PFSK-1 (cell line): ENCODE measurements around the gene TNFRSF1B.

ENCODE experiments used
- FOXP2 ChIP-seq: optimal IDR thresholded peaks from 2 replicates; pipeline ENCODE3; 2011; ENCODE audit warnings: borderline replicate concordance, control low read depth, inconsistent platforms; ENCODE audit not compliant: insufficient read depth; ENCODE audit errors: extremely low read length, extremely low read depth
- POLR2AphosphoS5 ChIP-seq: IDR thresholded peaks from 2 replicates; pipeline ENCODE4 v1.6.1; 2012; ENCODE audit warnings: low read depth, mild to moderate bottlenecking, control low read depth, low read length, moderate library complexity
- SIN3A ChIP-seq: IDR thresholded peaks from 2 replicates; pipeline ENCODE4 v1.6.1; 2012; ENCODE audit warnings: mild to moderate bottlenecking, low read length, moderate library complexity, borderline replicate concordance; ENCODE audit not compliant: insufficient read depth
- TAF1 ChIP-seq: IDR thresholded peaks from 2 replicates; pipeline ENCODE4 v1.6.1; 2012; ENCODE audit warnings: low read length, control low read depth, borderline replicate concordance; ENCODE audit not compliant: insufficient read depth
- TF ChIP-seq, protein P1 (sequence below), 2 experiments: IDR thresholded peaks; 2 replicates each; pipeline versions ENCODE4 v1.6.1 to v1.8.0; 2011 to 2012; ENCODE audit warnings: low read depth in 2 of 2, low read length in 2 of 2, control low read depth in 1 of 2, inconsistent platforms in 1 of 2, mild to moderate bottlenecking in 1 of 2, moderate library complexity in 1 of 2; ENCODE audit not compliant: insufficient read depth in 1 of 2

Gene TNFRSF1B

DNA sequence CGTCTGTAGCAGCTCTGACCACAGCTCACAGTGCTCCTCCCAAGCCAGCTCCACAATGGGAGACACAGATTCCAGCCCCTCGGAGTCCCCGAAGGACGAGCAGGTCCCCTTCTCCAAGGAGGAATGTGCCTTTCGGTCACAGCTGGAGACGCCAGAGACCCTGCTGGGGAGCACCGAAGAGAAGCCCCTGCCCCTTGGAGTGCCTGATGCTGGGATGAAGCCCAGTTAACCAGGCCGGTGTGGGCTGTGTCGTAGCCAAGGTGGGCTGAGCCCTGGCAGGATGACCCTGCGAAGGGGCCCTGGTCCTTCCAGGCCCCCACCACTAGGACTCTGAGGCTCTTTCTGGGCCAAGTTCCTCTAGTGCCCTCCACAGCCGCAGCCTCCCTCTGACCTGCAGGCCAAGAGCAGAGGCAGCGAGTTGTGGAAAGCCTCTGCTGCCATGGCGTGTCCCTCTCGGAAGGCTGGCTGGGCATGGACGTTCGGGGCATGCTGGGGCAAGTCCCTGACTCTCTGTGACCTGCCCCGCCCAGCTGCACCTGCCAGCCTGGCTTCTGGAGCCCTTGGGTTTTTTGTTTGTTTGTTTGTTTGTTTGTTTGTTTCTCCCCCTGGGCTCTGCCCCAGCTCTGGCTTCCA is 40.1 kb downstream of the TNFRSF1B start:
- TF ChIP-seq, protein P1, sequence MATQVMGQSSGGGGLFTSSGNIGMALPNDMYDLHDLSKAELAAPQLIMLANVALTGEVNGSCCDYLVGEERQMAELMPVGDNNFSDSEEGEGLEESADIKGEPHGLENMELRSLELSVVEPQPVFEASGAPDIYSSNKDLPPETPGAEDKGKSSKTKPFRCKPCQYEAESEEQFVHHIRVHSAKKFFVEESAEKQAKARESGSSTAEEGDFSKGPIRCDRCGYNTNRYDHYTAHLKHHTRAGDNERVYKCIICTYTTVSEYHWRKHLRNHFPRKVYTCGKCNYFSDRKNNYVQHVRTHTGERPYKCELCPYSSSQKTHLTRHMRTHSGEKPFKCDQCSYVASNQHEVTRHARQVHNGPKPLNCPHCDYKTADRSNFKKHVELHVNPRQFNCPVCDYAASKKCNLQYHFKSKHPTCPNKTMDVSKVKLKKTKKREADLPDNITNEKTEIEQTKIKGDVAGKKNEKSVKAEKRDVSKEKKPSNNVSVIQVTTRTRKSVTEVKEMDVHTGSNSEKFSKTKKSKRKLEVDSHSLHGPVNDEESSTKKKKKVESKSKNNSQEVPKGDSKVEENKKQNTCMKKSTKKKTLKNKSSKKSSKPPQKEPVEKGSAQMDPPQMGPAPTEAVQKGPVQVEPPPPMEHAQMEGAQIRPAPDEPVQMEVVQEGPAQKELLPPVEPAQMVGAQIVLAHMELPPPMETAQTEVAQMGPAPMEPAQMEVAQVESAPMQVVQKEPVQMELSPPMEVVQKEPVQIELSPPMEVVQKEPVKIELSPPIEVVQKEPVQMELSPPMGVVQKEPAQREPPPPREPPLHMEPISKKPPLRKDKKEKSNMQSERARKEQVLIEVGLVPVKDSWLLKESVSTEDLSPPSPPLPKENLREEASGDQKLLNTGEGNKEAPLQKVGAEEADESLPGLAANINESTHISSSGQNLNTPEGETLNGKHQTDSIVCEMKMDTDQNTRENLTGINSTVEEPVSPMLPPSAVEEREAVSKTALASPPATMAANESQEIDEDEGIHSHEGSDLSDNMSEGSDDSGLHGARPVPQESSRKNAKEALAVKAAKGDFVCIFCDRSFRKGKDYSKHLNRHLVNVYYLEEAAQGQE (IDR thresholded peaks at IDR 0.05; ENCODE audit: insufficient read depth in 1 of 2, low read depth in 2 of 2, low read length in 2 of 2) = no peak
- TF ChIP-seq POLR2AphosphoS5 (no peak), FOXP2 (no peak), SIN3A (no peak), TAF1 (no peak)

DNA sequence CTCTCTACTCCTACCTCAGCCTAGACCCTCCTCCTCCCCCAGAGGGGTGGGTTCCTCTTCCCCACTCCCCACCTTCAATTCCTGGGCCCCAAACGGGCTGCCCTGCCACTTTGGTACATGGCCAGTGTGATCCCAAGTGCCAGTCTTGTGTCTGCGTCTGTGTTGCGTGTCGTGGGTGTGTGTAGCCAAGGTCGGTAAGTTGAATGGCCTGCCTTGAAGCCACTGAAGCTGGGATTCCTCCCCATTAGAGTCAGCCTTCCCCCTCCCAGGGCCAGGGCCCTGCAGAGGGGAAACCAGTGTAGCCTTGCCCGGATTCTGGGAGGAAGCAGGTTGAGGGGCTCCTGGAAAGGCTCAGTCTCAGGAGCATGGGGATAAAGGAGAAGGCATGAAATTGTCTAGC is 41.5 kb downstream of the TNFRSF1B start:
- TF ChIP-seq SIN3A (no peak), POLR2AphosphoS5 (no peak), FOXP2 (no peak), TAF1 (no peak)
- TF ChIP-seq, protein P1 (IDR thresholded peaks at IDR 0.05; ENCODE audit: insufficient read depth in 1 of 2, low read depth in 2 of 2, low read length in 2 of 2) = no peak

DNA sequence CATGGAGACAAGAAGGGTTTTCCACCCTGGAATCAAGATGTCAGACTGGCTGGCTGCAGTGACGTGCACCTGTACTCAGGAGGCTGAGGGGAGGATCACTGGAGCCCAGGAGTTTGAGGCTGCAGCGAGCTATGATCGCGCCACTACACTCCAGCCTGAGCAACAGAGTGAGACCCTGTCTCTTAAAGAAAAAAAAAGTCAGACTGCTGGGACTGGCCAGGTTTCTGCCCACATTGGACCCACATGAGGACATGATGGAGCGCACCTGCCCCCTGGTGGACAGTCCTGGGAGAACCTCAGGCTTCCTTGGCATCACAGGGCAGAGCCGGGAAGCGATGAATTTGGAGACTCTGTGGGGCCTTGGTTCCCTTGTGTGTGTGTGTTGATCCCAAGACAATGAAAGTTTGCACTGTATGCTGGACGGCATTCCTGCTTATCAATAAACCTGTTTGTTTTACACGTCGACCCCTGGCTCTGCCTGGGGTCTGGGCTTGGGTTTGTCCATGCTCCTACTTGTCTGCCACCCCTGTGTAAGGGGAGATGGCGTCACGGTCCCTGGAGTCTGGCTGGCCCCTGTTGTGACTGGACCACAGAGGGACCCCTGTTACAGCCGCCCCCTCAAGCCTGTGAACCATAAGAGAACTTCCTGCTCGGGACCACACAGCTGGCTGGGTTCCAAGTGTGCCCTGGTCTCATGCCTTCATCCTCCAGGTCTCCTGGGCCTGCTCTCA is 42.1 kb downstream of the TNFRSF1B start:
- TF ChIP-seq POLR2AphosphoS5 = no peak
- TF ChIP-seq TAF1 = no peak
- no peak for TF ChIP-seq SIN3A
- TF ChIP-seq, protein P1 (IDR thresholded peaks at IDR 0.05; ENCODE audit: insufficient read depth in 1 of 2, low read depth in 2 of 2, low read length in 2 of 2) = no peak
- TF ChIP-seq FOXP2 = no peak

DNA sequence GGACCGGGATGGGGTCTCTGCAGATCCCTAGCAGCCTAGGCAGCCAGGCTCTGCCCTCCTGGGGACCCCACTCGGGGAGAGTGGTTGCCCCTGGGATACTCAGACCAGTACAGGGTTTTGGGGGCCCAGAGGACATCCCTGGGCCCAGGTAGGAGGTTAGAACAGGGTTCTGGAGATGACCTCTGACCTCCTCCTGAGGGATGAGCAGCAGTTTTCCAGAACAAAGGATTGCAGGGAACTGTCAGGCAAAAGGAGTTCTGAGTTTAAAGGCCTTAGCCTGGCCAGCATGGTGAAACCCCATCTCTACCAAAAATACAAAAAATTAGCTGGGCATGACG is 42.7 kb downstream of the TNFRSF1B start:
- TF ChIP-seq FOXP2 = no peak

DNA sequence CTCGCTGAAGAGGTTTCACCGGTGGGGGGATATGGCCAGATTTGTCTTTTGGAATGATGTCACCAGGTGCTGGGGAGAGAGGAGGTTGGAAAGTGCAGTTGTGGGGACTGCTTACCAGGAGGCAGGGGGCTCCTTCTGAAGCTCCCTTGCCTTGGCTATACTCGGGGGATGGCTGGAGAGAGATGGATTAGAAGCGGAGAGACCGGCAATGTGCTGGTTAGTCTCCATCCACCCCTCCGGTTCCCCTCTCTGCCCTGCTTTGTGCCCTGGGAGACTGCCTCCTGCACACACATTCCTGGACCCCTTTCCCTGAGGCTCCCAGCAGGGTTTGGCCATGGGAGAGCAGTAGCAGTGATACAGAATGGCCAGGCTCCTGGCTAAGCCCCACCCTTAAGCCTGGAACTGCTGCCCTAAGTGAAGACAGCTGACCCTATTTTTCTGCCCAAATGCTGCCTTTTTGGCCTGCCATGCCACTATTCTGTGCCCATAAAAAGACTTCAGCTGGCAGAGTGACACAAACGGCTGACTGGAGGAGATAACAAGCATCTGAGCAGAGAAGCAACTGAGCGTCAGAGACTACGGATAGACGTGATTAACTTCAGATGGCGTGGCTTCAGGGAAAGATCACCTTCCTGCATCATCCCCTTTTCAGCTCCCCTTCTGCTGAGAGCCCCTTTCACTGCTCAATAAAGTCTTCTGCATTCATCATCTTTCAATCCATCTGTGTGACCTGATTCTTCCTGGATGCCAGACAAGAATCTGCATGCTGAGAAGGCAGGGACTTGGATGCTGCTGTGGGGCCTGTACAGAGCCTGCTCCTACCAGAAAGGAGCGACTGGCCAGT is 48.5 kb downstream of the TNFRSF1B start:
- TF ChIP-seq, protein P1 (IDR thresholded peaks at IDR 0.05; ENCODE audit: insufficient read depth in 1 of 2, low read depth in 2 of 2, low read length in 2 of 2) = no peak
- no peak for TF ChIP-seq FOXP2
- no peak for TF ChIP-seq TAF1
- TF ChIP-seq SIN3A = no peak
- TF ChIP-seq POLR2AphosphoS5 = no peak
